Heart right ventricle (tissue), 16 donors: ENCODE data around the gene PDLIM7. TPM values are rescaled to one million over a fixed set of nuclear protein-coding genes. Genes with fewer than 3 reads are reported as not detected.

Experiments used
- ATAC-seq, 8 donors: fragments of 200-7000 bp; cut with Tn5 transposase; one replicate each; pipeline ENCODE4 v1.9.1; 2020; ENCODE audit warnings: mild to moderate bottlenecking in 8 of 8, moderate library complexity in 8 of 8, moderate number of reproducible peaks in 1 of 8
- DNase-seq, 2 donors: peaks; one replicate each; pipeline ENCODE4 v3.0.0-alpha.2; 2020
- H3K27ac ChIP-seq, 10 donors: fragments of 200-600 bp; sonication (generic) in 2 of 10; one replicate each; pipeline versions ENCODE4 v1.5.0 to v1.8.0; 2020 to 2022; ENCODE audit warnings: mild to moderate bottlenecking in 3 of 10
- H3K27me3 ChIP-seq, 7 donors: fragments of 200-600 bp; one replicate each; pipeline ENCODE4 v1.8.0; 2021 to 2022; ENCODE audit warnings: mild to moderate bottlenecking in 2 of 7
- H3K36me3 ChIP-seq, 9 donors: fragments of 200-600 bp; sonication (generic) in 1 of 9; one replicate each; pipeline versions ENCODE4 v1.5.0 to v1.8.0; 2020 to 2022; ENCODE audit warnings: mild to moderate bottlenecking in 2 of 9
- H3K4me1 ChIP-seq, 9 donors: fragments of 200-600 bp; sonication (generic) in 1 of 9; one replicate each; pipeline versions ENCODE4 v1.5.0 to v1.8.0; 2020 to 2022; ENCODE audit warnings: mild to moderate bottlenecking in 4 of 9
- H3K4me3 ChIP-seq, 10 donors: fragments of 200-600 bp; sonication (generic) in 2 of 10; one replicate each; pipeline versions ENCODE4 v1.5.0 to v1.8.0; 2020 to 2022; ENCODE audit warnings: mild to moderate bottlenecking in 7 of 10, moderate library complexity in 2 of 10
- H3K9me3 ChIP-seq, 11 donors: fragments of 200-600 bp in 10 of 11; sonication (generic) in 2 of 11; one replicate each; pipeline versions ENCODE4 v1.5.0 to v1.8.0; 2013 to 2022; ENCODE audit warnings: mild to moderate bottlenecking in 2 of 11, control low read depth in 1 of 11, moderate library complexity in 1 of 11
- CTCF ChIP-seq, 9 donors: fragments of 200-600 bp; sonication (generic) in 2 of 9; IDR thresholded peaks; one replicate each; pipeline versions ENCODE4 v1.5.0 to v1.8.0; 2021 to 2022; ENCODE audit warnings: antibody characterized with exemption in 9 of 9, mild to moderate bottlenecking in 5 of 9, moderate library complexity in 1 of 9
- WGBS, 2 donors: extraction: QIAGEN DNeasy Blood & Tissue Kit; methylation state at CpG; one replicate each; pipeline ENCODE4 v1.1.7; 2013; ENCODE audit warnings: inconsistent platforms in 1 of 2; 5-methylcytosine and 5-hydroxymethylcytosine counted together
- intact Hi-C, 10 donors: fragments of 100-400 bp; cut with DNase I; formaldehyde crosslinking; loops; one replicate each; pipeline versions ENCODE4 v1.11.1 to v1.14.2; 2022
- polyA plus RNA-seq, 2 donors: library from polyadenylated mRNA; stranded (reverse); fragments of 200-250 nt; gene quantifications; one replicate each; pipeline ENCODE4 v1.2.3, GENCODE V29; 2013
- total RNA-seq, 10 donors: library from RNA; stranded (reverse); fragmentation: NEBNext Ultra II Directional in 3 of 10; extraction: Animal tissue kit (Norgen Biotek cat#: 25700) in 3 of 10; gene quantifications; one replicate each; pipeline versions ENCODE4 v1.2.1 to v1.2.4, GENCODE V29; 2021 to 2023
- donor health status: Arrhythmogenic right ventricular cardiomyopathy.
- donor health status: ischemic (EF 13 %, LVEDD 7.1; RV severe dilation, severe dysfunction).
- donor health status: healthy with polysubstance abuse.
- donor health status: DM: no; HTN: yes; CAD: no.
- donor health status: DM: no; HTN: no; CAD: no.
- donor health status: ischemic (EF 25% LVEDD 6.9; RV normal size, moderate dysfunction).
- donor health status: ischemic (EF 25% LVEDD 5.7; RV mildly dilated, moderate dysfunction).
- donor health status: healthy.
- donor health status: DM: yes; HTN: yes; CAD: no.
- donor health status: Ischemic cardiomyopathy.
- donor health status: ischemic (EF 35%, LVEDD 5.7; RV mildly dilated, moderate dysfunction).
- donor health status: nonischemic (EF 11% LVEDD 7.7; RV severe dilation, severe dysfunction).
- donor health status: DM: yes; HTN: yes; CAD: no.
- donor health status: PGD.
- donor health status: ischemic (EF 29% LVEDD 5.4; RV normal size, mild dysfunction).
- donor health status: nonischemic (EF 23%, LVEDD 6.1; RV moderate dilation, normal function).

PDLIM7 gene
- total and polyA plus RNA-seq, 12 donors: 32.5 to 131 (median 58.1) TPM

- Histone ChIP-seq H3K4me3 (no peak overlapping the region), H3K27me3 (peaks cover 0 to 25% (median 13%) of the 10 kb centered on the region in 7 donors), H3K36me3 (peaks cover 0 to 43% (median 16%) of the 10 kb centered on the region in 9 donors), H3K9me3 (peaks cover 0 to 9% (median 0%) of the 10 kb centered on the region in 11 donors), H3K4me1 (peaks cover 24 to 45% (median 37%) of the 10 kb centered on the region in 9 donors), H3K27ac (peak overlapping the region in 2 of 10 donors; percentile 33 to 48)
- ATAC-seq (no peak), DNase-seq (no peak)
- intact Hi-C loops: no loop called here
- 89 to 95% methylated on average over 2 of the region's 2 CpGs for WGBS, 2 donors
- no peak for TF ChIP-seq CTCF (IDR thresholded peaks at IDR 0.05)
These were observed 29.1 kb downstream of the PDLIM7 start for GRCh38 chr5:177468329-177468684.

- ATAC-seq: no peak
- 94 to 97% methylated on average over 30 to 31 of the region's 31 CpGs for WGBS, 2 donors
- Histone ChIP-seq H3K27ac (no peak overlapping the region), H3K4me1 (peaks cover 19 to 42% (median 36%) of the 10 kb centered on the region in 9 donors), H3K9me3 (peaks cover 0 to 9% (median 0%) of the 10 kb centered on the region in 11 donors), H3K4me3 (no peak overlapping the region), H3K36me3 (peaks cover 0 to 43% (median 16%) of the 10 kb centered on the region in 9 donors), H3K27me3 (peaks cover 0 to 17% (median 9%) of the 10 kb centered on the region in 7 donors)
- intact Hi-C loops: no loop called here
- TF ChIP-seq CTCF (IDR thresholded peaks at IDR 0.05): no peak
- DNase-seq: no peak
These were observed 30.0 kb downstream of the PDLIM7 start for GRCh38 chr5:177467436-177467835.

DNA sequence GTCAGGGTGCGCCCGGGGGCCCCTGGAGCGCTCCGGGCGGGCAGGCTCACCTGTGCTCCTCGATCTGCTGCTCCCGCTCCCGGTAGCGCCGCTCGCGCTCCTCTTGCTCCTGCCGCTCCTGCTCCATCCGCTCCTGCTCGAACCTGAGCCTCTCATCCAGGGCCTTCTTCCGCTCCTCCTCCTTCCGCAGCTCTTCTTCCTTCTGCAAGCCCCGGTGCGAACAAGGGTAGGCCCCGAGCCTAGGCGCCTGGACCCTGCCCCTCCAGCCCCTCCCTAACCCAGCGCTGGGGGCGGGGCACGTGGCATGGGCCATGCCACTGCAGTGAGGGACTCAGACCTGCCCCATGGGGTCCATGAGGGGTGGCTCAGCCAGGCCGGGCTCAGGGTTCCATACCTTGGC lies 30.5 kb downstream of the PDLIM7 start:
- Histone ChIP-seq H3K9me3 (peaks cover 0 to 9% (median 0%) of the 10 kb centered on the region in 11 donors), H3K36me3 (peaks cover 0 to 43% (median 16%) of the 10 kb centered on the region in 9 donors), H3K4me3 (no peak overlapping the region), H3K27me3 (peaks cover 0 to 11% (median 3%) of the 10 kb centered on the region in 7 donors), H3K27ac (no peak overlapping the region), H3K4me1 (peaks cover 18 to 42% (median 34%) of the 10 kb centered on the region in 9 donors)
- ATAC-seq (no peak), DNase-seq (no peak)
- intact Hi-C loops: no loop called here
- 95 to 96% methylated on average over 25 of the region's 25 CpGs for WGBS, 2 donors
- TF ChIP-seq CTCF (IDR thresholded peaks at IDR 0.05): no peak

DNA sequence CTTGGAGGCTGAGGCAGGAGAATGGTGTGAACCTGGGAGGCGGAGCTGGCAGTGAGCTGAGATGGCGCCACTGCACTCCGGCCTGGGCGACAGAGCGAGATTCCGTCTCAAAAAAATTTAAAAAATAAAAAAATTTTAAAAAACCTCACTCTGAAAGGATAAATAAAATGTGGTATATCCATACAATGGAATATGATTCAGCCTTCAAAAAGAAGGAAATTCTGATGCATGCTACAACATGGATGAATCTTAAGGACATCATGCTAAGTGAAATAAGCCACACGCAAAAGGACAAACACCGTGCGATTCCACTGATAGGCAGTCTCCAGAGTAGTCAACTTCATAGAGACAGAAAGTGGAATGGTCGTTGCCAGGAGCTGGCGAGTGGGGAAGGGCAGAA lies 32.4 kb downstream of the PDLIM7 start:
- peaks cover 0 to 4% (median 0%) of the 10 kb centered on the region in 7 donors for H3K27me3 ChIP-seq
- no peak for TF ChIP-seq CTCF (IDR thresholded peaks at IDR 0.05)
- intact Hi-C loops: no loop called here
- ATAC-seq (no peak), DNase-seq (no peak)
- no peak overlapping the region for H3K27ac ChIP-seq
- 94 to 98% methylated on average over 11 of the region's 11 CpGs for WGBS, 2 donors
- H3K9me3 ChIP-seq: peaks cover 0 to 9% (median 0%) of the 10 kb centered on the region in 11 donors
- no peak overlapping the region for H3K4me3 ChIP-seq
- peaks cover 12 to 31% (median 22%) of the 10 kb centered on the region in 9 donors for H3K4me1 ChIP-seq
- H3K36me3 ChIP-seq: peaks cover 0 to 51% (median 16%) of the 10 kb centered on the region in 9 donors
